Stimulated activated CD4-positive, alpha-beta T cell treated with anti-CD3 and anti-CD28 coated beads, Interleukin-2, amount 100 ng/mL, for 48 hours (primary cell): ENCODE results near the gene ARHGEF3.

Source experiments
- DNase-seq, 2 donors: peaks; one replicate each; pipeline ENCODE4 v3.0.0-alpha.2; 2020

ARHGEF3 gene

GRCh38 chr3:56822501-56822900 is 20.8 kb upstream of the ARHGEF3 start:
- no peak for DNase-seq

GRCh38 chr3:56819016-56819809 is 17.5 kb upstream of the ARHGEF3 start:
- no peak for DNase-seq

- no peak for DNase-seq
Observed at GRCh38 chr3:56818156-56818985, 16.6 kb upstream of the ARHGEF3 start.

- DNase-seq = no peak
Observed at GRCh38 chr3:56817646-56818045, 15.9 kb upstream of the ARHGEF3 start.

- no peak for DNase-seq
Observed at GRCh38 chr3:56816061-56816460, 14.3 kb upstream of the ARHGEF3 start.

DNA sequence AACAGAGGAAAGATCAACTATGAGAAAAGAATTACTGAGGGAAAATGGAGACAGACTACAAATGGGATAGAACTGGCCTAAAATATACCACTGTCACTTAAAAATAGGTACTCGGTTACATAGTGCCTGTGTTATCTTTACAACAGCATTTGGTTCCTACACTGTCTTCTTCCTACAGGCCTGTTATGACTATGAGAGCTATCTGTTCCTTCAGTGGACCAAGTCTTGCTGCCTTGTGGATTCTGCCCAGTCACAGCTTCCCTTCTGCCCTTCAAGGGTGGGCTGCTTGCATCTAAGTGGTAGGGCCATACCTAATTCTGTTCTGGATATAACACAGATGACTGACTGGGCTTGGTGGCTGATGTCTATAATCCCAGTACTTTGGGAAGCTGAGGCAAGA is 13.8 kb upstream of the ARHGEF3 start:
- no peak for DNase-seq

DNA sequence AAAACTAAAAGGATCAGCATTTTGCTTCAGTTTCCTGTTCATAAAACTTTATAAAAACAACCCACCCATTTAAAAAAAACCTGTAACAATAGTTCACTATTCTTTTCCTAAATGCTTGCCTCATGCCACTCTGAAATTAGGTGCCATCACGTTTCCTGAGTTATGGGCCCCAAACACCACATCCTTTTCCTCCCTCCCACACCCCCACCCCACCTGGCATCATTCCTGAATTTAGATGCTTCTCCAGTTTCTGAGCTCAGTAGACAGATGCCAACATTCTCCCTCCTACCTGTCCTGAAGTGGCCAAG is 11.9 kb upstream of the ARHGEF3 start:
- no peak for DNase-seq

DNA sequence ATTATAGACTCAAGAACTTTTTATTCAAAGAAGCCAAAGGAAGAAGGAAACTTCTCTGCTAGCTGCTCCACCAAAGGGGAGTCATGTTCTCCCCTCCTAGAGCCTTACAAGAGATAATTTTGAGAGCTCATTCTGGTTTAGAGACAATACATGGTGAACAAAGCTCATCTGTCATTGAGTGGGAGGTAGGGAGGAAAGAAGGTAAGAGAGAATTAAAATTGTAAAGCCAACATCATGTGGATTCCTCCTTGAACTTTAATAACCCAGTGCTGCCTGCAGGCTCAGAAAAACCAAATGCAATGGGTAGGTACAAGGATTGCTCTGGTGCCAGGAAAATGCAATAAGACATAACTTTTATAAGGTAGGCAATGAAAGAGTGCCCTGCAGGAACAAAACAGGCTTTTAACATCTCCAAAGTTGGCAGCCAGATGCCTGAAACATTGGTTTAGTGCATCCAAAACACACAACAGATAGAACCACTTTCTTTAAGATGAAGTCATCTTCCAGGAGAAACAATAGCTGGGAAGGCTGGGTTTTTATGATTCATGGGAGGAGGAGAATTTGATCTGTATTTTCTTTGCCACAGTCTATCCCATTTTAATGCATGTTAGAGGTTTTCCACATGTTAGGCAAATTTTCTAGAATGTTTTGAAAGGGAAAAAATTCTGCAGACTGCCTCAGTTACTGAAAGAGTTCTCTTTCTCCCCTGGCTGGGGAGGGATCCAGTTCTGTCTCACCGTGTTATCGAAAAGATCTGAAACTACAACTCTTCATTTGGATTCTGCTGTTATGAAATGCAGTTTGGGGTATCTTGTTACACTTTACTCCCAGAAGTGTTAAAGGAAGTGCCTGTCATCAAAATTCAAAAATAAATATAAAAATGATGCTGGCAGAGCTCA is 11.3 kb upstream of the ARHGEF3 start:
- DNase-seq = no peak

GRCh38 chr3:56811546-56812202 is 9.9 kb upstream of the ARHGEF3 start:
- no peak for DNase-seq

GRCh38 chr3:56810577-56811545 is 9.1 kb upstream of the ARHGEF3 start:
- DNase-seq = no peak

DNA sequence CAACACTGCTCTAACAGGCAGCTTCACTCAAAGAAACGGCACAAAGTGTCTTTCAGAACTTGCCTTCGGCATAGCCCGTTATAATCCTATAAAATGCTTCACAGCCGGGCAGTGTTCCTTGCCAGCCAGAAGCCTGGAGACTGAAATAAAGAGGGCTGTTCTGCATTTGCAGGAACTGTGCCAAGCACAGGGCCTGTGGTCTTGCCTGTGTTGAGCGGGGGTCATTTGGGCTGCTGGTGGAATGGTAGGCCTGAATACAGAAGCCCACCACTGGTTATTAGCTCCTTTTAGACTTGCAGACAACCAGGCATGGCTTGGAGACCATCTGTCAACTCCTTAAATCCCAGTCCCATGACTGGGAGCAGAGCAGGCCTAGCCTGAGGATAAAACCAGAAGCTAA is 4.7 kb upstream of the ARHGEF3 start:
- DNase-seq = no peak

DNA sequence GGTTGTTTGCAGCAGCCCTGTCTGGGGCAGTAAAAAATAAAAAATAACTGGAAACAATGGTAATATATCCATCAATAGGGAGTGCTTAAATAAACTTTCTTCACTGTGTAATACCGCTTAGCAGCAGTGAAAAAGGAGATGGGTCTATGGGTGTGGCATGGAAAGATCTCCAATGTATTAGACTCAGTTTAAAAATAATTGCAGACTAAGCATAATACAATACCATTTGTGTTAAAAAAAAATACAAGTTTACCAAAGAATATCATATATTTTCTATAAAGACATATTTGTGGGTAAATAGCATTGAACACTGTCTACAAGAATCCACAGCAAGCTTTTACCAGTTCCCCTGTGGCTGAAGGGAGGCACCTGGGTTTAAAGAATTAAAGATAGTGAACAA is 1.0 kb upstream of the ARHGEF3 start:
- DNase-seq = no peak

DNA sequence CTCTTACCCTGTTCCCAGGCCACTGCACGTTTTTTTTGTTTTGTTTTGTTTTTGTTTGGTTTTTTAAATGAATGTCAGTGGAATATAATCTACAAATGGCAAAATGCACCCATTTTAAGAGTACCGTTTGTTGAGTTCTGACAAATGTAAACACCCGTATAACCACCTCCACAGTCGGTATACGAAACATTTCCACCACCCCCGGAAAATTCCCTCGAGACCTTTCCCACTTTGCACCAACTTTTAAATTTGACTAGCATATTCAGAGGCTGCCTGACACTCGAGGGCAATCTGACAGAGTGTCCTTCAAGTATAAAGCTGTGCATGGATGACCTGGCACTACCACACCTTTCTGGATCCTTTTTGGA is 613 bp upstream of the ARHGEF3 start:
- DNase-seq = no peak

DNA sequence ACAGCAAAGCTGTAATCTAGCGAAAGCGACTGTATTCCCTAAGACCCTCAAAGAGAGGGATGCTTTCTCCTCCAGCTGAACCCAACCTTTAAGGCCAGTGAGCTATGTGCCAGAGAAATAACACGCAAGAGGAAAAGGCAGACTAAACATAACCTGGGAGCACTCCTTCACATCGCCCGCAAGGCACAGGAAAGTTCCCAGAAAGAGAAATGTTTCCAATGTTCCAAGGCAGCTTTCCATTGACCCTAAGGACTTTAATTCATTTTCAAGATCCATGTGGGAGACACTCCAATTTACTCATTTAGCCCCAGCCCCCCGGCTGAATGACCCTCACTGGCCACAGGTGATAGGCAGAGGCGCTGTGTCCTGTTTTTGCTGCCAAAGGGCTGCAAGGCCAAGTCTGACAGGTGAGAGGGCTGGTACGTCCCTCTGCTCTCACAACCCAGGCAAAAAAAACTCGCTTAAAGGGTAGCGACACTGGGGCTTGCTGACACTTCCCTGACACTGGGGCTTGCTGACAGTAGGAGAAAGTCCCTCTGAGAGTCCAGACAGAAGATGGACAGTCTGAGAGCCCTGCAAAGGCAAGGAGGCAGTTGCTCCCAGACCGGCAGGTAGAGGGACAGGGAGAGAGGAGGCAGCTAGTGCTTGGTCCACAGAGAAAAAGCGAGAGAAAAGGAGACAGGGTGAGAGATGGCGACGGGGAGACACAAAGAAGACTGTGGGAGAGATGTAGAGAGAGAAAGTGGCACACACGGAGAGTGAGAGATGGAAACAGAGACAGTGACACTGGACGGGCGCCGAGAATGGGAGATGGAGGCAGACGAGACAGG is 702 bp downstream of the ARHGEF3 start:
- no peak for DNase-seq

GRCh38 chr3:56800130-56800831 is 1.5 kb downstream of the ARHGEF3 start:
- peak; percentile 62 for DNase-seq

GRCh38 chr3:56799251-56799882 is 2.4 kb downstream of the ARHGEF3 start:
- no peak for DNase-seq

DNA sequence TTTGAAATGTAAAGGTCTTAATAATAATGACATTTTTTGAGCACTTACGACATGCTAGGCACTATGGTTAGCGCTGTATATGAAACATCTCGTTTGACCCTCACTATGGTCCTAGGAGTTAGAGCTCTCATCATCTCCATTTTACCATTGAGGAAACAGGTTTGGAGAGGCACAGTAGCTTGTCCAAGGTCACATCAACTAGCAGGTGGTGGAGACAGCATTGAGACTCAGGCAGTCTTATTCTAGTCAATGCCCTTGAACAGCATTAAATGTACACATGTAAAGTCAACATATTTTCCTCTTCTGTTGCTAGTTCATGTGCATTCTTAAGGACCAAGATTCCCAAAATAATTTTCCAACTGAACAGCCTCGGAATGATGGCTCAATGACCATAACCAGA is 4.8 kb downstream of the ARHGEF3 start:
- no peak for DNase-seq

- no peak for DNase-seq
Observed at GRCh38 chr3:56796202-56796601, 5.5 kb downstream of the ARHGEF3 start.

DNA sequence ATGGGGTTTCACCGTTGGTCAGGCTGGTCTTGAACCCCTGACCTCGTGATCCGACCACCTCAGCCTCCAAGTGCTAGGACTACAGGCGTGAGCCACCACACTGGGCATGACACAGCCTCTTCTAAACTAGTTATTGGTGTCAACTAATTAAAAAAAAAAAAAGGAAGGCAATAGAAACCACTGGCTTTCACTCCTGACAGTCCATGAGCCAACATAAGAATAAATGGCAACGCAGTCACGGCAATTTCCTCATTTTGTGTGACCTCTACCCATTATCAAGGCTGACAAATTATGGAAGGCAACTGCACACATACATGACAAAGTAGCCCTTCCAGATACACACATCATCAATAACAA is 5.9 kb downstream of the ARHGEF3 start:
- no peak for DNase-seq
